HG02884 (cell line): ENCODE results near the gene APLP1.
"Not testable (repeated sequence)": the region's sequence is repeated elsewhere in the genome, so short reads cannot be mapped to it uniquely, and the experiment has no call there.

ENCODE experiments used
- ATAC-seq: cut with Tn5 transposase; IDR thresholded peaks from one replicate; pipeline ENCODE4 v1.9.1; 2021; ENCODE audit warnings: mild to moderate bottlenecking, moderate library complexity; ENCODE audit not compliant: unreplicated experiment

Gene APLP1

DNA sequence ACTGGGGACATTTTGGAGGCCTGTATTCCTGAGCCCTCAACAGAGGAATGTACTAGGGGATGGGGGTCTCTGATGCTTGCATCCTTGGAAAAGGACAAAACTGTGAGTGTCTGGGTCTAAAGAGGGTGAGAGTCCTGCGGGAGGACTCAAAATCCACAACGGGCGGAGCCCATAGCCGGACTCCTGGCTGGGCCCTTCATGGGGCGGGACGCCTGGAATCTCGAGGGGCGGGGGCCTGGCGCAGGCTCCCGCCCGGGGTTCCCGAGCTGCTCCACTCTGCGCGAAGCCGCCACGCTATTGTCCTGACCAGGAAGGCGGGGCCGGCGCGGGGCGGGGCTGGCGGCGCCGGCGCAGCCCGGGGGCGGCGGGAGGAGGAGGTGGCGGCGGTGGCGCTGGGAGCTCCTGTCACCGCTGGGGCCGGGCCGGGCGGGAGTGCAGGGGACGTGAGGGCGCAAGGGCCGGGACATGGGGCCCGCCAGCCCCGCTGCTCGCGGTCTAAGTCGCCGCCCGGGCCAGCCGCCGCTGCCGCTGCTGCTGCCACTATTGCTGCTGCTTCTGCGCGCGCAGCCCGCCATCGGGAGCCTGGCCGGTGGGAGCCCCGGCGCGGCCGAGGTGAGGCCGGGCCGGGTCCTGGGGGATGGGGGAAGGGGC lies at the start of gene APLP1:
TSS of gene APLP1 (plus strand) at position 403 of the 651 bp plus-strand sequence. CDS start at position 466, 63 bp downstream.
- ATAC-seq: no peak

DNA sequence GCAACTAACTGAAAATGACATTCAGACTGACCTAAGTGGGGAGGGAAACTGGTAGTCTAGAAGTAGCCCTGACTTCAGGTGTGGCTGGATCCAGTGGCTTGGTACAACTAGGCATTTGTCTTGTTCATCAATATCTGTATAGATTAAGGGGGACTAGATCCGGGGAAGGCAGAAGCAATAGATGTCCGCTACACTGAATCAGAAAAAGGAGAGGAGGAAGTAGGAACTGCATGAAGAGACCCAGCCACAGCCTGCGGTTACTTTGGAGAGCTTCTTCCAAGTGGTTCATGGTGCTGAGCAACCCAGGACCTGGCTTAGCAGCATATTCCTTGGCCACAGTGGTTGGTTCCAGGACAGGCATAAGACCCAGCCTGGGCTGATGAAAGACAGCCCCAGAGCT lies 45.8 kb upstream of the APLP1 start:
- no peak for ATAC-seq

DNA sequence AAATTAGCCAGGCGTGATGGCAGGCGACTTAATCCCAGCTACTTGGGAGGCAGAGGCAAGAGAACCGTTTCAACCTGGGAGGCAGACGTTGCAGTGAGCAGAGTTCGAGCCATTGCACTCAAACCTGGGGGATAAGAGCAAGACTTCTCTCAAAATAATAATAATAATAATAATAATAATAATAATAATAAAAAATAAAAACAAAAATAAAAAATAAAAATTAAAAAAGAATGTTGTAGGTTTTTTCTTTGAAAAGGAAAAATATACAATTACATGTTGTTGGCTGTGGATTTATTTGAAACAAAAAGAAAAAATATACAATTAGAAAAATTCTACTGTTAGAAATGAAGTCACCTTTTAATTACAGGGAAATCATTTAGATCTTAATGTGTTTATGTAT lies 44.2 kb upstream of the APLP1 start:
- no peak for ATAC-seq

DNA sequence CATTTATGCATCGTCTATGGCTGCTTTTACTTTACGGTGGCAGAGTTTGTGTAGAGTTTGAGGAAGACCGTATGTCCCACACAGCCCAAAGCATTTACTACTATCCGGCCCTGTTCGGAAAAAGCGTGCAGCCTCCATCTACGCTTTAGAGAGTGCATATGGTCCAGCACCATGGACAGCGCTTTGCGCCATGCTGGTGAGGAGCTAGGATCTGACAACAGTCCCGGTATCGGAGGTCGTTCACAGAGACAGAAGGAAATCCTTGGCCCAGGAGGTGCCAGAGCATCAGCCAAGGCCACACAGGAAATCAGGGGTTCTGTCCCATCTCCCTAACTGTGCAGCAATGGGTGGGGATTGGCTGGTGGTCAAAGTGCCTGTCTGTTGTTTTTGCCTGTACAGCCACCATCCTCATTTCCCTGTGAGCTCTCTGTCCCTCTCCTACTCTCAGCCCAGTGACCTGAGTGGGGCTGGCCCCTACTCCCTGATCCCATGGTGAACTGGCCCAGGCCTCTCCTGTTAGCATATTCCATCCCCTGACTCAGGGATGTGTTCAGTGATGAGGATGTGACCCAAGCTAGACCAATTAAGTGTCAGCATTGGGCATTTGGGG lies 39.6 kb upstream of the APLP1 start:
- ATAC-seq: no peak

DNA sequence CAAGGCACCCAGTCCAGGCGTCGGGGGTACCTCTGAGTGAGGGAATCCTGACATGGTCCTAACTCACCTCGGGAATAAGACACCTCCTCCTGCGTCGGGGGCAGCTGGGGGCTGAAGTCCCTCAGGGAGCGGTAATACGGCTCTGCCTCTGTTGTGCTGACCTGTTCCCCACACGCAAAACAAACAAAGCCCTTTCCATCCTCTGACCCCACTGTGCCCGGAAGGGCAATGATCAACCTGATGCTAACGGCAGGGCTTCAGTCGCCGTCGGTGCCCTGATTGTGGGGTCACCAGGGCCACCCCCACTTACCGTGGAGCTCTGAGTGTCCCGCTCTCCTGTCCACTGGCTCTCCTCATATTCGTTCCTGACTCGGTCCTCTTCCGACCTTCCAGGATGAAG lies 37.4 kb upstream of the APLP1 start:
- no peak for ATAC-seq

DNA sequence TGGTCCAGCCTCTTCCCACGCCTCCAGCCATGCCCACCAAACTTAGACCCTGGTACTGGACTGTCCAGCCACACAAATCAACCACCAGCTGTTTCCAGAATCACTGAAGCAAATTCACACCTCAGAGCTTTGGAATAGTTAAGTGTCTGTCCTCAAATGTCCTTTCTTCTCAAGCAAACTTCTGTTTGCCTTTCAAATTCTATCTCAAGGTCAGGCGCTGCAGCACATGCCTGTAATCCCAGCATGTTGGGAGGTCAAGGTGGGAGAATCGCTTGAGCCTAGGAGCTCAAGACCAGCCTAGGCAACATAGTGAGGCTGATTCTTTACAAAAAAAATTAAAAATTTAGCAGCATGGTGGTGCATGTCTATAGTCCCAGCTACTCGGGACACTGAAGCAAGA lies 36.3 kb upstream of the APLP1 start:
- ATAC-seq: no peak

DNA sequence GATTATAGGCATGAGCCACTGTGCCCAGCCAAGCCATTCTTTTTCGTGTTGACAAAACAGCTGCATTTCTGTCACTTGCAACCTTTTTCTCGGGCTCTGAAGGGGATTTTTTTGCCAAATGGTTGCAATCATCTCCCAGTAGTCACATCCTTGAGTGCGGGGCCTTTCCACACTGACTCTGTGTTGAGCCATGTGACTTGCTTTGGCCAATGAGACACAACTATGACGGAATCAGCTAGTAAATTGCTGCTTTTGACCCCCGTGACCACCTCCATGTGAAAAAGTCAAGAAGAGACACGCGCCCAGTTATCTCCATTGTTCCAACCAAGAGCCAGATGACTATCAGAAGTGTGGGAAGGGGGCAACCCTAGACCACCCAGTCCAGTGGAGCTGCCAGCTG lies 34.4 kb upstream of the APLP1 start:
- ATAC-seq: no peak

DNA sequence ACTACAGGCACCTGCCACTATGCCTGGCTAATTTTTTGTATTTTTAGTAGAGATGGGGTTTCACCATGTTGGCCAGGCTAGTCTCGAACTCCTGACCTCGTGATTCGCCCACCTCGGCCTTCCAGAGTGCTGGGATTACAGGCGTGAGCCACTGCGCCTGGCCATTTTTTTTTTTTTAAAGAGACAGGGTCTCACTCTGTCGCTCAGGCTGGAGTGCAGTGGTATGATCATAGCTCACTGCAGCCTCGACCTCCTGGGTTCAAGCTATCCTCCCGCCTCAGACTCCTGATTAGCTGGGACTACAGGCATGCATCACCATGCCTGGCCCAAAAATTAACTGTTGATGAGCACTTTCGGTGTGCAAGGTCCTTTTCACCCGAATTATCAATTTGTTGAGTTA lies 32.3 kb upstream of the APLP1 start:
- not testable (repeated sequence) for ATAC-seq

DNA sequence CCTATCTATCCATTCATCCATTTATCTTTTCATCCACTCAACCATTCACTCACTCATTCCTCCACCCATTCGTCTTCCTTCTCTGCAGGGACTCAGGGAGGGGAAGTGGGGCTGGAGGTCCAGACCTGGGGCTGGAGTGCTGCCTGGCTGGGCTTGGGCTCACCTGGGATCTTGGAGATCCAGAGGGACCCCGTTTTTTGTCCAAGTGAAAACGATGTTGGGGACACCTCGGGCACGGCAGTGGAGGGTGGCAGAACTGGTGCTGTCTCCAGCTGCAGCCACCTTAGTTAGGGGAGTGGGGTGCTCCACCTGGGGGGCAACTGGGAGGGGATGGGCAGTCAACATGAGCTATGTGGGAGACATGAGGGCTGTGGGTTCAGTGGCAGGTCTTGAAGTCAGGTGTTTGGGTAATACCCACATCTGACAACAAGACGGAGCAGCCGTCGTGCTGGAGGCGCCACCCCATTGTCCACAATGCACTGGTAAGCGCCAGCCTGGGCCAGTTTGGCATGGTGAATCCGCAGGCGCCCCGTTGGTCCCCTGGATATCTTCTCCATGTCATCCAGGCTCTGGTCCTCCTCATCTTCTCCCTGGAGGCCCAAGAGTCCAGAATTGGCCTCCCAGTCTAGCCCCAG lies 26.3 kb upstream of the APLP1 start:
- ATAC-seq: no peak

DNA sequence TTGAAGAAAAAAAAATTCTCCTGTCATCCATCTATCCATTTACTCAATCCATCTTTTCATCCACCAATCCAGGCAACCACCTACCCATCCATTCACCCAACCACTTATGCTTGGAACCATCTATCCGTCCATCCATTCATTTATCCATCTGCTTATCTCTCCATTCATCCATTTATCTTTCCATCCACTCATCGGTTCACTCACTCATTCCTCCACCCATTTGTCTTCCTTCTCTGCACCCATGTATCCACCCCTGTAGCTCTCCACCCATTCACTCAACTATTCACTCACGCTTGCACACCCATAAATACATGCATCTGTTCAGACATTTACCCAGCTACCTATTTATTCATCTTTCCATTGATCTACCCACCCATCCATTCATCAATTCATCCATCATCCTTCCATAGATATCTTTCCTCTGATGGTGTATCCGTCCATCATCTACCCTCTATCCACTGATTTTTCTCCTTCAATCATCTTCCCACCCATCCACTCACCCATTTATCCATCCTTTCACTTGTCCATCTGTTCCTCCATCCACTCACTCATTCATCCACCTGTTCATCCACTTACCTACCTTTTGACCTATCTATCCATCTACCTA lies 25.6 kb upstream of the APLP1 start:
- ATAC-seq: no peak

DNA sequence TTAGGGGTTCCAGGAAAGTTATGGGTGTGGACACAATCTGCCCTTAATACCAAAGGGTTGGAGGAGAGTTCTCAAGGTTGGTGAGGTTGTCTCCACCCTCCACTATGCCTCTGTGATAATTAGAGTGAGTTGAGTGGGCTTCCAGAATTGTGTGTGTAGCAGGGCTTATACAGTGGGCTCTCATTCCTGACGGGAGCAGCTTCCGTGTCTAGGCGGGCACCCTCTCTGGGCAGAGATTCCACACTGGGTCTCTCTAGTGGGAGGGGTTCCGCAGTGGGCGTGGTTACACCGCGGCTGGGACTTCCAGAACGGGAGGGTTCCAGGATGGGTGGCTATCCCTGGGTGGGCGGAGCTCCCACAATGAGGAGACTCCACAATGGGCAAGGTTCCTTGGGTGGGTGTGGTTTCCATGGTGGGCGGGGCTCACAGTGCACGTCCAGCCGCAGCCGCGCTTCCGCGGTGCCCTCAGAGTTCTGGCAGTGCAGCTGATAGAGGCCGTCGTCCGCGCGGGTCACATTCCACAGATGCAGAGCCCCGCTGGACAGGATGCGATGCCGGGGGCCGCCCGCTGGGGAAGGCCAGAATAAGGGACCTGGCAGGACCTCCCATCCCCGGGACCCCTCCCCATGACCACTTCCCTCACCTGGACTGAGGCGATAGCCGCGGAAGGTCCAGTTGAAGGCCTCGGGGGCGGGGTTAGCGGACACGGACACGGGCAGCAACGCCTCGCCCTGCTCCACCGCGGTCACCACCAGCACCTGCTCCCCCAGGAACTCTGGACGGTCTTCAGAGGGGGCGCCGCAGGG lies 24.5 kb upstream of the APLP1 start:
- no peak for ATAC-seq

DNA sequence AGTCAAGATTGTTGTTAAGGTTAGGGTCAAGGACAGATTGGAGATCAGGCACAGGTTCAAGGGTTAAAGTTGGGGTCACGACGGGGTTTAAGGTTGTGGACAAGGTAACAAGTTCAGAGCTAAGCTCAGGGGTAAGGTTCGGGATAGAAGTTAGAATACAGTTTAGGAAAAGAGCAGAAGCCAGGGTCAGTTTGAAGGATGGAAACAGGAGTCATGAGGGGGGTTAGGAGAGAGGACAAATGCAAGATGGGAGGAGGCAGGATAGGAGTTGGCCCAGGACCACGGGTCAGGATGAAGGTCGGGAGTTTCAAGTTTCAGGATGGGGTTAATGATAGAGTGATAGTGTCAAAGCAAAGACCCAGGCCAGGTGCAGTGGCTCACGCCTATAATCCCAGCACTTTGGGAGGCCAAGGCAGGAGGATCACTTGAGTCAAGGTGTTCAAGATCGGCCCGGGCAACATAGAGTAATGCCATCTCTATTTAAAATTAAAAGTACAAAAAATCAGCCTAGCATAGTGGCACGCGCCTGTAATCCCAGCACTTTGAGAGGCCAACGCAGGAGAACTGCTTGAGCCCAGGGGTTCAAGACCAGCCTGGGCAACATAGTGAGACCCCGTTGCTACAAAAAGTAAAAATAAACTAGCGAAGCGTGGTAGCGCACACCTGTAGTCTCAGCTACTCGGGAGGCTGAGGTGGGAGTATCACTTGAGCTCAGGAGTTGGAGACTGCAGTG lies 23.7 kb upstream of the APLP1 start:
- ATAC-seq: no peak

DNA sequence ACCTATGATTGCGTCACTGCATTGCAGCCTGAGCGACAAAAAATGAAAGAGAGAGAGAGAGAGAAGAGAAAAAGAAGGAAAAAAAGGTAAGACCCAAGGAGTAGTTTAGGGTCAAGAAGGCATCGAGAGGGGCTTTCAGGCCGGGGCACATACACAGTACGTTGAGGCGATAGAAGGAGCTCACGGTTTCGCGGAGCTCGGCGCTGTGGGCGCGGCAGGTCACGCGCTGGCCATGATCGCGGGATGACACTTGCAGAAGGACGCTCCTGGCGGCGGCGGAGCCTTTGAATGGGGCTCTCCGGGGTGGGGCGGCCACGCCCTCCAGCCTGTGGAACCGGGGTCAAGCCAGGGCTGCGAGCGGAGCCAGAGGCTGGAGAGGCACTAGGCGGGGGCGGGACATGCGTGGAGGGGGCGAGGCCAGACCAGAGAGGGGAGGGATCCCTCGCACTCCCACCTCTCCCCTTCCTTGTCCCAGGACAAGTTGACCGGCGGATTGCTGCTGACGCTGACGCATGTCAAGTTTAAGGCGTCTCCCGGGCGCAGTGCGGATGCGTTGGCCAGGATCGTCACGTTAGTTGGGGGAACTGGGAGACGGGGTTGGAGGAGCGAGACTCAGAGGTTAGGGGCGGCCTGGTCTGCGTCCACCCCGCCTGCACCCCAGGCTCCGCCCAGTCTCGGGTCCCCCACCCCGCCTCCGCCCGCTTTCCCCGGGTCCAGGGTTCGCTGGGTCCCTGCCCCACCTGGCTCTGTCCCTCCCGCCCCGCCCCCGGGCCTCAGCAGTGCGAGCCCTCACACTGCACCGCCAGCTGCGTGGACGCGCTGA lies 22.9 kb upstream of the APLP1 start:
- ATAC-seq: no peak

DNA sequence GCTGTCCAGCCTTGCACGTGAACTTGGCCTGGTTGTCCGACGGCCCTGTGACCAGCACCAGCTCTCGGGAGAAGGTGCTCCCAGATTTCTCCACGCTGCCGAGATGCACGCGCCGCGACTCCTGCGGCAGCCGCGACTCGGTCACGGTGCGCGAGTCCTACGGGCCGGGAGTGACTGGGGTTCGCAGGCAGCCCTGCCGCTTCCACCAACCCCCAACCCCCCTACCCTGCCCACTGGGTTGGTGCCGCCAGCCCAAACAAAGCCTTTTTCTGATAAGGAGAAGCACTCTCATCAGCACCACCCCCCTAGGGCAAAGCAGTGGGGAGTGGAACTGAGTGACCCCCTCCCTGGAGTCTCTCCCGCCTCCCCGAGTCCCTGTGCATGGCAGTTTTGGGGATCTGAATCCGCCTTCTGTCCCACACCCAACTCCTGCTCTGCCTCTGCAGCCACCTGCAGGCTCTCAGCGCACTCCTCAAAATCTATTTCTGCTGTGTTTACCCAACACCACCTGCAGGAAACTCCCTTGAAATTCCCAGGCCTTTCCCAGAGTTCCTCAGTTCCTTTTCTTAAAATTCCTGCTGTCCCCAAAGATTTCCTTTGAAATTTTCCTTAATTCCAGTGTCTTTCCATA lies 22.2 kb upstream of the APLP1 start:
- ATAC-seq: no peak

DNA sequence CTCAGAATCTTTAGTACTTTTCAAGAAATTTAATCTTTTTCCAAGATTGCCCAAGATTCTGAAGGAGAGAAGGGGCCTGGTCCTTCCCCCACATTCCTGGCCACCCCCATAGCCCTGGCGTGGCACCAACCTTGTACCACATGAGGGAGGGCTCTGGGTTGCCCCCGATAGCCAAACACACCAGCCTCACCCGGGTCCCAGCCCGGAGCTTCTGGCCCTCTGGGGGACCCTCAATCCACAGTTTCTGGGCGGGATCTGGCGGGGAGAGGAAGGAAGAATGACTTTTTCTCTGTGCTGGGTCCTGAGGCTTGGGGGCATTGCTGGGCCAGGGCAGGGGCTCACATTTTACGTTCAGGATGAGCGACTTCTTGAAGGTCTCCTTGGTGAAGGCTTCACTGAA lies 20.5 kb upstream of the APLP1 start:
- no peak for ATAC-seq

DNA sequence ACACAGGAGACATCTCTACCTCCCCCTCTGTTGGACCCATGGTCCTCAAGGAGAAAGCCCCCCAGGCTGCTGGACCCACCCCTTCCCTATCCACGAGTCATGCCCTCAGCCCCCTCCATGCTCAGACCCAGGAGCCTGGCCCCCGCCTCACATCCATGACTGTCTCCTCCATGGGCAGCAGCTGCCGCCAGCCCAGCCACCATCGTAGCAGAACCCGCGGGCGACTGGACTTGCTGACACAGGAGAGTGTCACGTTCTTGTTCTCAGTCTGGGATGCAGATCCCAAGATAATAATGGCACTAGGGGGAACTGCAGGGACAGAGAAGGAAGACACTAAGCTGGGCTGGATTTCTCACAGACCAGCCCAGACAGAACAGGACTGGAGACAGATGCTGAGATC lies 19.9 kb upstream of the APLP1 start:
- ATAC-seq: no peak

DNA sequence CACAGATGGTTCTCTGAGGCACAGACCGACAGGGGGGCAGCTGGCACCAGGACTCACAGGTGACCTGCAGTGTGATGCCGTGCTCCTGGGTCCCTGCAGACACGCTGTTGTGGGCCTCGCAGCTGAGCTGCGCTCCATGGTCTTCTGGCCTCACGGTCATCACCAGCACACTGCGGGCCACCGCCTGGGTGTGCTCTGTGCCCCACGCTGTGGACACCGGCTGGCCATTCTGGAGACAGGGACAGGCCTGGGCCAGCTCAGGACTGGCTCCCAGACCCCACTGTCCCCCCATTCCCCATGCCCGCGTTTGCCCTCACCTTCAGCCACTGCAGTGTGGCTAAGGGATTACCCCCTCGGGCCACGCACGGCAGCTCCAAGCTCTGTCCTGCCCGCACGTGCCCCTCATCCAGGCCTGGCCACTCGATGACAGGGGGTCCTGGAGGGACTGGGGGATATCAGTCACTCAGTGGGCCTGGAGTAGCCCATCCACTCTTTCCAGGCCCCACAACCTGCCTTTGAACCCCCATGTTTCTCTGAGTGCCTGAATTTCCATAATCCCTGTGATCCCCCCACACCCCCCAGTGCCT lies 19.4 kb upstream of the APLP1 start:
- ATAC-seq: no peak

DNA sequence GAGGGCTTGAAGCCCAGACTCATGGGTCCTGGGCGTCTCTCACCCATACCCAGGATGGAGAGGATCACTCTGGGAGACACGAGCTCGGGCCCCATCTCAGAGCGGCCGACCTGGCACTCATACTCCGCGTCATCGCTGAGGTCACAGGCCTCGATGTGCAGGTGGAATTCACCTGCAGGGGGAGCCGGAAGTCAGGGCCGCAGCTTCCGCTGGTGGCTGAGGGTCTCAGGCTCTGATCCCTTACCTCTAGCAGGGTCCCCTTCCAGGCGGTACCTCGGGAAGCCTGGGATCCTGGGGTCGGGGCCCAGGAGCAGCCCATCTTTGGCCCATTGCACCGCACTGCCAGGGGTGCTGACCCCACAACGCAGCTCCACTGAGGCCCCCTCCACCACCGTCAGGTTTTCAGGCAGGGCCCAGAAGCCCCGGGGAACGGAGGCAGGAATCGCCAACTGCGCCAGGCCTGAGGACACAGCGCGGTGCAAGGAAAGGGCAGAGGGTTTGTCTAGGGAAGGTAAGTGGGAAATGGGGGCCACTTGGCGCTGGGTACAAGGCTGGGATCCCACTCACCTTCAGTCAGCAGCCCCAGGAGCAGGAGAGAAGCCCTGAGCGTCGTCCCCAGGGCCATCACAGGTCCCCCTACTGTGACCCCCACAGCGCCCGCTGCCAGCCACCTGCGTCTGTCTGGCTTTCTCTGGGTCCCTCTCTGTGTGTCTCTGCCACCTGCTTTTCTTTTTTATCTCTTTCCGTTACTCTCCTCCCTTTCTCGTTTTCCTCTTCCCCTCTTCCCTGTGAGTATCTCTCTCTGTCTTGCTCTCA lies 17.0 kb upstream of the APLP1 start:
- no peak for ATAC-seq
